C4-2B (cell line): ENCODE data around the gene MYO15A.

ENCODE experiments used
- ZFX ChIP-seq: fragments of 450-650 bp; IDR thresholded peaks from 2 replicates; pipeline ENCODE4 v1.6.1; 2017
- TF ChIP-seq, protein P1 (sequence below): fragments of 450-650 bp; conservative IDR thresholded peaks from 2 replicates; pipeline ENCODE4 v1.5.1; 2017; ENCODE audit warnings: mild to moderate bottlenecking

GRCh38 chr17:18227635-18228034, 119.1 kb downstream of the MYO15A start:
- TF ChIP-seq, protein P1, sequence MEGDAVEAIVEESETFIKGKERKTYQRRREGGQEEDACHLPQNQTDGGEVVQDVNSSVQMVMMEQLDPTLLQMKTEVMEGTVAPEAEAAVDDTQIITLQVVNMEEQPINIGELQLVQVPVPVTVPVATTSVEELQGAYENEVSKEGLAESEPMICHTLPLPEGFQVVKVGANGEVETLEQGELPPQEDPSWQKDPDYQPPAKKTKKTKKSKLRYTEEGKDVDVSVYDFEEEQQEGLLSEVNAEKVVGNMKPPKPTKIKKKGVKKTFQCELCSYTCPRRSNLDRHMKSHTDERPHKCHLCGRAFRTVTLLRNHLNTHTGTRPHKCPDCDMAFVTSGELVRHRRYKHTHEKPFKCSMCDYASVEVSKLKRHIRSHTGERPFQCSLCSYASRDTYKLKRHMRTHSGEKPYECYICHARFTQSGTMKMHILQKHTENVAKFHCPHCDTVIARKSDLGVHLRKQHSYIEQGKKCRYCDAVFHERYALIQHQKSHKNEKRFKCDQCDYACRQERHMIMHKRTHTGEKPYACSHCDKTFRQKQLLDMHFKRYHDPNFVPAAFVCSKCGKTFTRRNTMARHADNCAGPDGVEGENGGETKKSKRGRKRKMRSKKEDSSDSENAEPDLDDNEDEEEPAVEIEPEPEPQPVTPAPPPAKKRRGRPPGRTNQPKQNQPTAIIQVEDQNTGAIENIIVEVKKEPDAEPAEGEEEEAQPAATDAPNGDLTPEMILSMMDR, result no peak
- TF ChIP-seq ZFX, result no peak
